HG02885 (cell line): ENCODE results near the gene GAREM2.

Experiments
- ATAC-seq: cut with Tn5 transposase; IDR thresholded peaks from one replicate; pipeline ENCODE4 v1.9.1; 2021; ENCODE audit warnings: mild to moderate bottlenecking; ENCODE audit not compliant: unreplicated experiment, poor library complexity

Gene GAREM2

GRCh38 chr2:26169226-26169625 is 3.7 kb upstream of the GAREM2 start:
- no peak for ATAC-seq

GRCh38 chr2:26169681-26170414 is 3.0 kb upstream of the GAREM2 start:
- no peak for ATAC-seq

GRCh38 chr2:26170795-26171194 is 2.1 kb upstream of the GAREM2 start:
- ATAC-seq: no peak

- ATAC-seq: no peak
These were observed 558 bp upstream of the GAREM2 start for GRCh38 chr2:26172189-26172870.

- no peak for ATAC-seq
These were observed 1.0 kb downstream of the GAREM2 start for GRCh38 chr2:26173776-26174482.

- no peak for ATAC-seq
These were observed 2.0 kb downstream of the GAREM2 start for GRCh38 chr2:26174691-26175465.

GRCh38 chr2:26175466-26176278 is 2.8 kb downstream of the GAREM2 start:
- no peak for ATAC-seq

GRCh38 chr2:26176279-26176615 is 3.4 kb downstream of the GAREM2 start:
- ATAC-seq: no peak

GRCh38 chr2:26177122-26177521 is 4.2 kb downstream of the GAREM2 start:
- ATAC-seq: no peak

- no peak for ATAC-seq
These were observed 5.4 kb downstream of the GAREM2 start for GRCh38 chr2:26178246-26178645.

GRCh38 chr2:26178746-26179436 is 6.0 kb downstream of the GAREM2 start:
- ATAC-seq: no peak

GRCh38 chr2:26179446-26179913 is 6.6 kb downstream of the GAREM2 start:
- ATAC-seq: no peak

GRCh38 chr2:26182441-26182840 is 9.6 kb downstream of the GAREM2 start:
- ATAC-seq: no peak

- no peak for ATAC-seq
These were observed 10.2 kb downstream of the GAREM2 start for GRCh38 chr2:26182887-26183630.

GRCh38 chr2:26184121-26184520 is 11.2 kb downstream of the GAREM2 start:
- no peak for ATAC-seq

GRCh38 chr2:26184555-26185303 is 11.8 kb downstream of the GAREM2 start:
- peak; percentile 88 for ATAC-seq

GRCh38 chr2:26185304-26185928 is 12.5 kb downstream of the GAREM2 start:
- no peak for ATAC-seq
